Measurements from ENCODE around the gene TAS2R60.

DNA sequence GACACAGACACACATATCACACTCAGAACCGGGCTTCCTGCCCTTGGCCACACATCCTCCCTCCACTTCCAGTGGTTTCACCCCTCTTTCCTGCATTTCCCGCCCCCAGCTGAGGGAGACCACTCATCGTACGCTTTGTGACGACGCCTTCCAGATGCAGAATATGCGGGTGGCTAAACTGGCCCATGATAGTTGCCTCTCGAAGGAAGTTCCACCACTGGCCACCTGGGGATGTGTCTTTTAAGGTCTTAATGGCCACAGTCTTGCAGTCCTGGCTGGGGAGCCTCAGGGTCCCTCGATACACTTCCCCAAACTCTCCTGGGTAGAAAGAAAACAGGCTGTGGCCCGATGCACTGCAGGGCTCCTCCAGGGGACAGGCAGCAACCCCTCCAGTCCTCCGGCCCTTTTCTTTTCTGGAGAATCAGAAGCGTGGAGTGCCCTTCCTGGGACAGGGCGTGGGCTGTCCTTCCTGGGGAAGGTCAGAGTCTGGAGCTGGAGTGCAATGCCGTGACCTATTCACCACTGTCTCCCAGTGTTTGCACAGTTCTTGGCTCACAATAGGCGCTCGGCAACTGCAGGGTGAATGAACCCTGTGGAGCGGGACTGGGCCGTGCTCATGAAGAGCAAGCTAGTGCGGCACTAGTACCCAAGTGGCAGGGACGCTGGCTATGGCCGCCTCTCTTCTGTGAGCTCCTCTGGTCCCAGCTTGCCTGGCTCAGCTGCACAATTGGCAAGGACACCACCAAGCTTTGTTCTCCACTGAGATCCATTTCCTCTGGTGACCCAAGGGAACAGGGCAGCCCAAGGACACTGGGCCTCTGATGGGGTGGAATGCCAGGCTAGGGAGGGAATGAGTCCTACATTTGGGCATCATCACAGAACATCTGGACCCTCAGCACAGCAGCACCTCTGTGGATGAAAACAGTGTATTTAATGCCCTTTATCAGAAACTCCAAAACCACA lies 47.8 kb upstream of the TAS2R60 start:
- TF ChIP-seq, protein P1, sequence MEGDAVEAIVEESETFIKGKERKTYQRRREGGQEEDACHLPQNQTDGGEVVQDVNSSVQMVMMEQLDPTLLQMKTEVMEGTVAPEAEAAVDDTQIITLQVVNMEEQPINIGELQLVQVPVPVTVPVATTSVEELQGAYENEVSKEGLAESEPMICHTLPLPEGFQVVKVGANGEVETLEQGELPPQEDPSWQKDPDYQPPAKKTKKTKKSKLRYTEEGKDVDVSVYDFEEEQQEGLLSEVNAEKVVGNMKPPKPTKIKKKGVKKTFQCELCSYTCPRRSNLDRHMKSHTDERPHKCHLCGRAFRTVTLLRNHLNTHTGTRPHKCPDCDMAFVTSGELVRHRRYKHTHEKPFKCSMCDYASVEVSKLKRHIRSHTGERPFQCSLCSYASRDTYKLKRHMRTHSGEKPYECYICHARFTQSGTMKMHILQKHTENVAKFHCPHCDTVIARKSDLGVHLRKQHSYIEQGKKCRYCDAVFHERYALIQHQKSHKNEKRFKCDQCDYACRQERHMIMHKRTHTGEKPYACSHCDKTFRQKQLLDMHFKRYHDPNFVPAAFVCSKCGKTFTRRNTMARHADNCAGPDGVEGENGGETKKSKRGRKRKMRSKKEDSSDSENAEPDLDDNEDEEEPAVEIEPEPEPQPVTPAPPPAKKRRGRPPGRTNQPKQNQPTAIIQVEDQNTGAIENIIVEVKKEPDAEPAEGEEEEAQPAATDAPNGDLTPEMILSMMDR (IDR thresholded peaks at IDR 0.05): peak in 3 of 6 experiments; percentile 14 to 35 (median 25)
- TF ChIP-seq POLR2A (IDR thresholded peaks at IDR 0.05): no peak
